Measurements from ENCODE around the gene OR6X1.
A peak's percentile ranks its signal among the peaks of the same experiment; 100 is the strongest.
"Not testable (repeated sequence)": the region's sequence is repeated elsewhere in the genome, so short reads cannot be mapped to it uniquely, and the experiment has no call there.

Gene OR6X1

GRCh38 chr11:123755344-123755743 is 1.0 kb upstream of the OR6X1 start:
- no peak for DNase-seq (ENCODE audit: low read depth in 2 of 3, low spot score in 2 of 3)

GRCh38 chr11:123753110-123753509 is 1.2 kb downstream of the OR6X1 start:
- no peak for DNase-seq (ENCODE audit: low read depth in 2 of 3, low spot score in 2 of 3)

GRCh38 chr11:123751781-123752180 is 2.5 kb downstream of the OR6X1 start:
- DNase-seq (ENCODE audit: low read depth in 2 of 3, low spot score in 2 of 3), result no peak

- DNase-seq (ENCODE audit: low read depth in 2 of 3, low spot score in 2 of 3), result not testable (repeated sequence)
Measured at GRCh38 chr11:123748349-123748748, 6.0 kb downstream of the OR6X1 start.

- no peak for DNase-seq (ENCODE audit: low read depth in 2 of 3, low spot score in 2 of 3)
Measured at GRCh38 chr11:123745764-123746451, 8.4 kb downstream of the OR6X1 start.

GRCh38 chr11:123742724-123743120 is 11.6 kb downstream of the OR6X1 start:
- no peak for DNase-seq (ENCODE audit: low read depth in 2 of 3, low spot score in 2 of 3)

- no peak for DNase-seq (ENCODE audit: low read depth in 2 of 3, low spot score in 2 of 3)
Measured at GRCh38 chr11:123742031-123742723, 12.1 kb downstream of the OR6X1 start.

GRCh38 chr11:123741159-123742030 is 12.9 kb downstream of the OR6X1 start, which contains the start of gene ZNF202:
Gene ZNF202 (minus strand): TSS chr11:123741660. CDS start chr11:123730888, 10,772 bp downstream.
- peak; percentile 65 to 81 (median 76) for DNase-seq (ENCODE audit: low read depth in 2 of 3, low spot score in 2 of 3)

GRCh38 chr11:123740787-123741158 is 13.5 kb downstream of the OR6X1 start:
- DNase-seq (ENCODE audit: low read depth in 2 of 3, low spot score in 2 of 3), result no peak

GRCh38 chr11:123738374-123738773 is 15.9 kb downstream of the OR6X1 start:
- DNase-seq (ENCODE audit: low read depth in 2 of 3, low spot score in 2 of 3), result no peak

GRCh38 chr11:123736769-123737168 is 17.5 kb downstream of the OR6X1 start:
- DNase-seq (ENCODE audit: low read depth in 2 of 3, low spot score in 2 of 3), result no peak

GRCh38 chr11:123729602-123730001 is 24.7 kb downstream of the OR6X1 start:
- DNase-seq (ENCODE audit: low read depth in 2 of 3, low spot score in 2 of 3), result no peak

GRCh38 chr11:123725995-123726655 is 28.2 kb downstream of the OR6X1 start:
- DNase-seq (ENCODE audit: low read depth in 2 of 3, low spot score in 2 of 3), result no peak

GRCh38 chr11:123719452-123719851 is 34.9 kb downstream of the OR6X1 start:
- no peak for DNase-seq (ENCODE audit: low read depth in 2 of 3, low spot score in 2 of 3)

GRCh38 chr11:123718469-123718868 is 35.8 kb downstream of the OR6X1 start:
- DNase-seq (ENCODE audit: low read depth in 2 of 3, low spot score in 2 of 3), result no peak

- no peak for DNase-seq (ENCODE audit: low read depth in 2 of 3, low spot score in 2 of 3)
Measured at GRCh38 chr11:123718063-123718462, 36.3 kb downstream of the OR6X1 start.

GRCh38 chr11:123712627-123713026 is 41.7 kb downstream of the OR6X1 start:
- not testable (repeated sequence) for DNase-seq (ENCODE audit: low read depth in 2 of 3, low spot score in 2 of 3)

- DNase-seq (ENCODE audit: low read depth in 2 of 3, low spot score in 2 of 3), result peak in 2 of 3 experiments; percentile 6 to 14
Measured at GRCh38 chr11:123707606-123708205, 46.6 kb downstream of the OR6X1 start.

GRCh38 chr11:123707206-123707605 is 47.1 kb downstream of the OR6X1 start:
- no peak for DNase-seq (ENCODE audit: low read depth in 2 of 3, low spot score in 2 of 3)

- DNase-seq (ENCODE audit: low read depth in 2 of 3, low spot score in 2 of 3), result no peak
Measured at GRCh38 chr11:123704341-123704740, 50.0 kb downstream of the OR6X1 start.
